Stimulated activated CD4-positive, alpha-beta T cell treated with anti-CD3 and anti-CD28 coated beads, Interleukin-1b, Interleukin-23, amount 100 ng/mL, for 48 hours (primary cell): ENCODE measurements around the gene IQCE.

ENCODE experiments used
- DNase-seq: peaks from one replicate; pipeline ENCODE4 v3.0.0-alpha.2; 2020

The IQCE gene

DNA sequence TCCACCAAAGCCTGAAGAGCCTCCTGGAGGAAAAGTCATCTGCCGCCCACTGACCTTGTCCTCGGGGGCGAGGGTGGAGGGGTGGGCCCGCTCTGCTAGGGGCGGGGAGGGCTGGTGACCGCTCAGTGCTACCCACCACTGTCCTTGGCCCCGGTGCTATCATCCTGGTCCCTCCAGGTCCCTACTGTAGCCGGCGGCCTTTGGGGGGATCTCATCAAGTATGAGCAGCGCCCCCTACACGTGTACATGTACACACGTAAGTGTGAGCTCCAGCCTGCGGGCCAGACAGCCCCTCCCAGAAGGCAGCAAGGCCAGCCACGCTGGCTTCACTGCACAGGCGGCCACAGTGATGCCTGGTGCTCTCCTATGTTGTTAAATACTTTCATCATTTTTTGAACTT, 92.6 kb downstream of the IQCE start:
- no peak for DNase-seq

DNA sequence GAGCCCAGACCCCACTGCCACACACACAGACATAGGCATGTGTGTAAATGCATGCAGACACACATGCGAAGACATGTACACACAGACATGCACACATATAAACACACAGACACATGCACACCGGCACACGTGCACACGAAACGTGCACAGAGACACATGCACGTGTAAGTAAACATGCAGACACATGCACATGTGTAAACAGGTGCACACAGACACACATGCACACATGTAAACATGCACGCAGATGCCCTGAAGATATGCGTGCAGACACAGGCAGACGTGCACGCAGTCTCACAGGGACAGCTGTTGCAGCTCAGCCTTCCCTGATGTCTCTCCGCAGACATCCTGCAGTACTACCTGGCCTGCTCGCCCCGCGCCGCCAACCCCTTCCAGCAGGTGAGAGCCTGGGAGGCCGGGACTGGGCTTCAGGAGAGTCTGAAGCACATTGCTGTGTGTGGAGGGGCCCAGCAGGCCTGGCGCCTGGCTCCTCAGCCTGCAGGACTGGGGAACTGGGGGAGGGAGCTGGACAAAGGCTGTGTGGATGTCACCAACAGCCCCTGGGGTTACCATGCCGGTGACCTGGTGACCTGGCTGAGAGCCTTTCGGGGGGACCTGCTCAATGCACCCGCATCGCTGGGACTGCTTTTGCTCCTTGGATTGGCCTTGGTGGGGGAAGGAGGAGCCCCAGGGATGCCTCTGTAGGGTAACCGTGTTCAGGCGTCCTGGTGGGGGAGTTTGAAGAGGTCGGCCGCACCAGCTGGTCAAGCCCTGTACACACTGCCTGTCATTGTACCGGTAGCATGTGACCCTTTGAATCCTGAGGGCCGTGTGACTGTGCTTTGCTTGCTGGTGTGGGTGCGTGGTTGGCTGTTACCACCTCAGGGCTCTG, 93.3 kb downstream of the IQCE start:
- no peak for DNase-seq

GRCh38 chr7:2652736-2653060, 93.9 kb downstream of the IQCE start:
- DNase-seq = no peak

DNA sequence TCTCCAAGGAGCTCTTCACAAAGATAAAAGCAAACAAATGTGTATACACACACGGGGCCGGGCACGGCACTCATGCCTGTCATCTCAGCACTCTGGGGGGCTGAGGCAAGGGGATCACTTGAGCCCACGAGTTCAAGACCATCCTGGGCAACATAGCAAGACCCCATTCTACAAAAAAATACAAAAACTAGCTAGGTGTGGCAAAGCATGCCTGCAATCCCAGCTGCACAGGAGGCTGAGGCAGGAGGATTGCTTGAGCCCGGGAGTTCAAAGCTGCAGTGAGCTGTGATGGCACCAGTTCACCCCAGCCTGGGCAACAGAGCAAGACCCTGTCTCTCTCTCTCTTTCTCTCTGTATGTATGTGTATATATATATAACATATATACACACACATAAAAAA, 95.3 kb downstream of the IQCE start:
- no peak for DNase-seq

- DNase-seq = no peak
These were observed 97.3 kb downstream of the IQCE start for GRCh38 chr7:2655870-2656614.

GRCh38 chr7:2657208-2657607, 98.4 kb downstream of the IQCE start:
- DNase-seq = no peak

DNA sequence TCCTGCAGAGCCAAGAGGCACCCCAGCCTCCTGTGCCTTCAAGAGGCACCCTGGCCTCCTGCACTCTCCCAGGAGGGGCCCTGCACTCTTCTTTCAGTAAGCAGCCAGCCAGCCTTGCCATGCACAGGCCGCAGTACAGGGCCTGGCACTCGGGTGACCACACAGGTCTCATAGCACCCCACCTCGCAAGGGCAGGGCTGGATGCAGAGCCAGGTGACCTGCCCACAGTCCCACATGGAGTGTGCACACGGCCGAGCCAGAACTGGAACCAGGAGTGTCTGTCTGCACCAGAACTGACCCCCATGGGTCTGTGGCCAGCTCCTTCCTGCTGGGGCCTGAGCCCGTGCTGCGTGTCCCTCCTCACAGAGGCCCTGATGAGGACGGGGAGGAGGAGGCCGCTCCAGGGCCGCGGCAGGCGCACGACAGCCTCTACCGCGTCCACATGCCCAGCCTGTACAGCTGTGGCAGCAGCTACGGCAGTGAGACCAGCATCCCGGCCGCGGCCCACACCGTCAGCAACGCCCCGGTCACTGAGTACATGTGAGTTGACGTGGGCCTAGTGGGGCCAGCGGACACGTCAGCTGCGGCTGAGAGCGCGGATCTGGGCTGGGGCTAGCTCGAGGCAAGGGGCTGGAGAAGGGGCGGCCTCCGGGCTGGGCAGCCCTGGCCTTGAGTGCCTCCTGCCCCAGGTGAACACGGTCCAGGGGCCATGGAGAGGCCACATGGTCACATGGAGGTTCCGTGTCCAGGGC, 99.3 kb downstream of the IQCE start:
- no peak for DNase-seq

DNA sequence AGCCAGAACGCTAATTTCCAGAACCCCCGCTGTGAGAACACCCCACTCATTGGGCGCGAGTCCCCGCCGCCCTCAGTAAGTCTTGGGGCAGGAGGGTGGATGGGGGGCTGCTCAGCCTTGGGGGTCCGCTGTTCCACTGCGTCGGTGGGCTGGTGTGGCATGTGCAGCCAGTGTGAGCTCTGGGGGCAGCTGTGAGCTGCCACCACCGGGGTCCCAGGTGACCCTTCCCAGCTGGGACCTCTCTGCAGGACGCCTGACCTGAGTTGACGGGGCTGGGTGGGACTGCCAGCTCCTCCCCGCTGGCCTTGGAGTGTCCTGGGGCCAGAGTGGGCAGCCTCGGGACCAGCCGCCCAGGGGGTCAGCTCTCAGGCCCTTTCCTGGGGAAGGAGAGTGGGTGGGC, 100.2 kb downstream of the IQCE start:
- DNase-seq = no peak

DNA sequence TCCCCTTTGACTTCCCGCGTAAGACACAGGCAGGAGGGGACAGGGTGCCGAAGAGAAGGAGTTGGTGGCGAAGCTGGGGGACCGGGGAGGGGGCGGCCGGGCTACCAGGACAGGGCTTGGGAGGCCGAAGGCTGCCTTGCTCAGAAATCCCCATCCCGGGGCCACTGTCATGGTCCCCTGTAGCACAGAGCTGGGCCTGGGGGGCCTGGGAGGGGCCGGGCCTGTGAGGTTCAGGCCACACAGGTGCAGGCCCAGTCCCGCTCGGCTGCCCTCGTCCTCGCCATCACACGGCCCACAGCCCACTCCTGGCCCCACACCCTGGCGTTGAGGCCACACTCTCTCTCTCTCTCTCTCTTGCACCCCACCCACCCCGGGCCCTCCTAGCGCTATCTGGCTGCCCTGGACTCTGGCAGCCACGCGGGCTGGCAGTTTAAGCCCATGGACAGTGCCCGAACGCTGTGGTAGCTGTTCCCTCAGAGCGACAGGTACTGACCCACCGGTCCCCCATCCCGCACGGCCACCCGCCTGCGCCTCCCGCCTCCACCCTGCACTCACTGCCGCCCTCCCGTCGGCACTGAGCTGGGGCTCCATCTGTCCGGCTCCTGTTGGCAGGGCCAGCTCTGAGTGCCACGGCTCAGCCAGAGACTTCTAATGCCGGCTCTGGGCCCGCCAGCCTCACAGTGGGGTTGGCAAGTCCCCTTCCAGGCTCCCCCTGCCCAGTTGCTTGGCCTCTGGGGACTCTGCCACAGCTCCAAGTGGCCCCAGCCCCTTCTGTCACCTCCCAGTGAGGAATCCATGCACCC, 101.0 kb downstream of the IQCE start:
- DNase-seq = no peak

DNA sequence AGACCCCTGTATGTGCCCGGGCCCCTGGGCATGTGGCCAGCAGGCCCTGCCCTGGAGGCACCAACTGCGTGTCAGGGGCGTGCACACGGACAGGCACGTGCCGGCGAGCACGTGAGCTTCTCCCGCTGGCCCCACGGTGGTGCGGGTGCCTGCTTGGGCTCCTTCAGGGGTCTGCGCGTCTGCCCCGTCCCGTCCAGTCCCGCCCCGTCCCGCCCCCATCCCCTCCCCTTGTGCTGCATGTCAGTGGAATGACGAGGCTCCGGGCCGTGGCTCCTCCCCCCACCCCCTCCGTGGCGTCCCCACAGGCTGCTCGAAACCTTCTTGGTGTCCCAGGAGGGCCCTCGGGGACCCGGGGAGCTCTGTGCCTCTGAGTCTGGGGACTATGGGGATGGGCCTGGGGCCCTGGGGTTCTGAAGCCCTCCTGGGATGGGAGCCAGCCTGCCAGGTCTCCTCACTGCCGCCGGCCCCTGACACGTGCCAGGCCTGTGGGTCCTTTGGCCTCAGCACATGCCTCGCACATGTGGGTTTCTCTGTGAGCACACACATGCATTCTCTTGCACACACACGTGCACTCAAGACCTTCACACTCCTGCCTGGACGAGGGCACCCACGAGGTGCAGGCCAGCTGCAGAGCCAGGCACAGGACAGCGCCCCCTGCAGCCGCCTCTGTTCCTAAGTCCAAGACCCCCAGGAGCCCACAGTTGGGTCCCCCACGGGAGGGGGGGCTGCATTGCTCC, 101.7 kb downstream of the IQCE start:
- no peak for DNase-seq

GRCh38 chr7:2661096-2661449, 102.3 kb downstream of the IQCE start:
- DNase-seq = no peak

- DNase-seq = no peak
These were observed 103.0 kb downstream of the IQCE start for GRCh38 chr7:2661602-2662272.

GRCh38 chr7:2662273-2663120, 103.7 kb downstream of the IQCE start:
- no peak for DNase-seq

DNA sequence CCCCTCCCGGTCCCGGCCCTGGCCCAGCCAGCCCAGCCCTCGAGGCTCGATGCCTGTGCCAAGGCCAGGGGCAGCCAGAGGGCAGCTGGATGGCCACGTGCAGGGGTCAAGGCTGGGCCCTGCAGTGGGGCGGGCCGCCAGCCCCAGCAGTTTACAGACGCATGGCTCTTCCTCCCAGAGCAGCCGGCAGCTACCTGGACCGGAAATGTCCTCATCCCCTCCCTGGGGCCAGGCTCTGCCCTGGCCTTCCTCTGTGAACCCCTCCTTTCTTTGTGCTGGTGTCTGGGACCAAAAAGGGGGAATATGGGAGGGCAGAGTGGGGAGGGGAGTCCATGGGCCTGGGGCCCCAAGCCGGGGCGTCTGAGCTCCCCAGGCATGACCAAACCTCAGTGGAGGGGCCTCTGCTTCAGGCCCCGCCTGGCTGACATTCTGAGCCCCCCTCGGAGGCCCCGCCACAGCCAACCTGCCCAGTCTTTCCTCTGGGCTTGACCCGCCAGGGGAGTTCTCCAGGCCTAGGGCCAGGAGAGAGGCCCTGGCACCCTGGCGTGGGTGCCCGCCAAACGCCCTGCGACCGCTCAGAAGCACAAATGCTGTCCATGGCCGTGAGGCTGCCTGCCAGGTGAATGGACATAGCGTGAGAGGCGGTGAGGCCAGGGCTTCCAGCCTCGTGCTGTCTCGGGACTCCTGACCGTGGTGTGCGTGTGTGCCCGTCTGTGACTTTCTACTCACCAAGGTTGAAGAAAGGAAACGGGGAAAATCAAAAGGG, 104.5 kb downstream of the IQCE start:
- DNase-seq = no peak

DNA sequence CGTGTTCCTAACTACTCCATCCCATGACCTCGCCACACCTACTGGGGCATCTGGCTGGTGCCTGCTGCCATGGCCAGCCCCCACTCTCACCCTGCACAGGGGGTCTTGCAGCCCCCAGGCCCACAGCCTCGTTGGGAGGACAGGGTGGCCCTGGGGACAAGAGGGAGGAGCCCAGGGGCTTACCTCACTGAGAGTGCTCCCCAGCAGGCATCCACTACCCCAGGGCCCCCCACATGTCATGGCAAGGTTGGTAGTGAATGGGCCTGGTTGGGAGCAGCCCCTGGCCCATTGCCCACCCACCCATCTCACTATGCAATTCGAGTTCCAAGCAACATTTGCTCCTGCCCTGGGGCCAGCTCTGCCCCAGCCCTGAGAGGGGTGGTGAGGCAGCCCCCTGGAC, 105.2 kb downstream of the IQCE start:
- no peak for DNase-seq
